Subcutaneous abdominal adipose tissue (tissue), 5 donors: ENCODE data around the gene EFNA4.

Source experiments
- H3K27ac ChIP-seq: one replicate; pipeline ENCODE4 v1.7.0; 2013; ENCODE audit warnings: low read depth, mild to moderate bottlenecking, inconsistent platforms, low read length, moderate library complexity
- H3K27me3 ChIP-seq, 5 donors: one replicate each; pipeline ENCODE4 v1.7.0; 2013; ENCODE audit warnings: low read length in 5 of 5, inconsistent platforms in 1 of 5; ENCODE audit not compliant: control insufficient read depth in 5 of 5, insufficient read depth in 4 of 5
- H3K36me3 ChIP-seq, 5 donors: one replicate each; pipeline ENCODE4 v1.7.0; 2013; ENCODE audit warnings: low read length in 5 of 5; ENCODE audit not compliant: control insufficient read depth in 5 of 5, insufficient read depth in 5 of 5
- H3K4me1 ChIP-seq, 5 donors: one replicate each; pipeline ENCODE4 v1.7.0; 2013; ENCODE audit warnings: low read length in 5 of 5, mild to moderate bottlenecking in 3 of 5, moderate library complexity in 1 of 5; ENCODE audit not compliant: control insufficient read depth in 5 of 5, insufficient read depth in 5 of 5
- H3K4me3 ChIP-seq, 5 donors: one replicate each; pipeline ENCODE4 v1.7.0; 2013; ENCODE audit warnings: low read length in 5 of 5, low read depth in 1 of 5
- H3K9ac ChIP-seq, 5 donors: one replicate each; pipeline ENCODE4 v1.7.0; 2013; ENCODE audit warnings: low read length in 5 of 5, mild to moderate bottlenecking in 4 of 5, moderate library complexity in 3 of 5
- H3K9me3 ChIP-seq, 5 donors: one replicate each; pipeline ENCODE4 v1.7.0; 2013; ENCODE audit warnings: low read length in 5 of 5; ENCODE audit not compliant: control insufficient read depth in 5 of 5
- donor health status: healthy.
- donor health status: healthy.
- donor health status: healthy.
- donor health status: healthy.
- donor health status: healthy.

EFNA4 gene

GRCh38 chr1:155043301-155043702, 20.2 kb upstream of the EFNA4 start:
- Histone ChIP-seq H3K27ac (no peak overlapping the region), H3K4me1 (peaks cover 5 to 19% (median 17%) of the 10 kb centered on the region in 5 donors), H3K9me3 (no peaks in the 10 kb centered on the region), H3K36me3 (no peaks in the 10 kb centered on the region), H3K4me3 (no peak overlapping the region), H3K27me3 (no peaks in the 10 kb centered on the region), H3K9ac (no peak overlapping the region)

DNA sequence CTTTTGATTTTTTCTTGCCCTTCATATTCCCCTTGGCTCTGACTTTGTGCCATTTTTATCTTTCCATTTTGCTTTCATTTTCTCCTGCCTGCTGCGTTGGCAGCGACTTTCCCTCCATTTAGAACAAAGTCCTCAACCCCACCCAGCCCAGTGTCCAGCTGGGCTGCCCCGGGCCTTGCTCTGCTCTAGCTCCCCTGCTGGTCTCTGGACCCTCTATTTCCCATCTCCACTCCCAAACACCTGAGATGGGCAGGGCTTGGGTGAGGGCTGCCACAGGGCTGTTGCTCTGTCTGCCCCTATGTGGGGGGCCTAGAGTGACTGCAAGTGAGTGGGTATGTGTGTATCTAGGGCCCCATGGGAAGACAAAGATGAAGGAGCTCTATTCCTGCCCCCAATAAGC, 19.7 kb upstream of the EFNA4 start:
- H3K27ac ChIP-seq = no peak overlapping the region
- H3K9me3 ChIP-seq = no peaks in the 10 kb centered on the region
- H3K9ac ChIP-seq = no peak overlapping the region
- H3K4me1 ChIP-seq = peaks cover 5 to 19% (median 14%) of the 10 kb centered on the region in 5 donors
- H3K36me3 ChIP-seq = no peaks in the 10 kb centered on the region
- no peak overlapping the region for H3K4me3 ChIP-seq
- H3K27me3 ChIP-seq = no peaks in the 10 kb centered on the region

DNA sequence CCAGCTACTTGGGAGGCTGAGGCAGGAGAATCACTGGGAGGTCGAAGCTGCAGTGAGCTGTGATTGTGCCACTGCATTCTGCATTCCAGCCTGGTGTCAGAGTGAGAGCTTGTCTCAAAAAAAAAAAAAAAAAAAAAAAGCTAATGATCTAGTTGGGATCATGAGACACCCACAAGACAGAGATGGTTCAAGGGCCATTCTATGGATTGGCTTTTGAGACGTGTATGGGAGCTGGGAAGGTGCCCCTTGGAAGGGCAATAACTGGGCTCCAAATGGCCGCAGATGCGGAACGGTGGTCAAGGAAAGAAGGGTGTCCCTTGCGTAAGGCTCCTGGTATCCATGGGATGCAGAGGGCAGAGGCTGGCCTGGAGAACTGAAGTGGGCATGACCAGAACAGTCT, 19.2 kb upstream of the EFNA4 start:
- no peak overlapping the region for H3K27ac ChIP-seq
- no peaks in the 10 kb centered on the region for H3K27me3 ChIP-seq
- no peaks in the 10 kb centered on the region for H3K9me3 ChIP-seq
- H3K4me1 ChIP-seq = peaks cover 5 to 19% (median 10%) of the 10 kb centered on the region in 5 donors
- peak overlapping the region in 1 of 5 donors; percentile 11 for H3K9ac ChIP-seq
- H3K36me3 ChIP-seq = no peaks in the 10 kb centered on the region
- no peak overlapping the region for H3K4me3 ChIP-seq

GRCh38 chr1:155044812-155045657, 18.5 kb upstream of the EFNA4 start:
- peak overlapping the region in 1 of 5 donors; percentile 11 for H3K9ac ChIP-seq
- H3K4me3 ChIP-seq = no peak overlapping the region
- peaks cover 10 to 26% (median 16%) of the 10 kb centered on the region in 5 donors for H3K4me1 ChIP-seq
- no peak overlapping the region for H3K27ac ChIP-seq
- H3K27me3 ChIP-seq = no peaks in the 10 kb centered on the region
- no peaks in the 10 kb centered on the region for H3K36me3 ChIP-seq
- no peaks in the 10 kb centered on the region for H3K9me3 ChIP-seq

- Histone ChIP-seq H3K4me1 (peaks cover 19 to 57% (median 49%) of the 10 kb centered on the region in 5 donors), H3K27me3 (no peaks in the 10 kb centered on the region), H3K4me3 (no peak overlapping the region), H3K9me3 (no peaks in the 10 kb centered on the region), H3K9ac (peak overlapping the region in 1 of 5 donors; percentile 21), H3K36me3 (peaks cover 0 to 4% (median under 1%) of the 10 kb centered on the region in 5 donors), H3K27ac (no peak overlapping the region)
These were observed 14.8 kb upstream of the EFNA4 start for GRCh38 chr1:155048449-155049334.

GRCh38 chr1:155049651-155050559, 13.6 kb upstream of the EFNA4 start:
- H3K9ac ChIP-seq = peak overlapping the region; percentile 25 to 80 (median 73)
- peaks cover 0 to 16% (median 10%) of the 10 kb centered on the region in 5 donors for H3K36me3 ChIP-seq
- H3K4me3 ChIP-seq = peak overlapping the region; percentile 16 to 85 (median 77)
- H3K27ac ChIP-seq = peak overlapping the region; percentile 86
- H3K4me1 ChIP-seq = peaks cover 16 to 51% (median 50%) of the 10 kb centered on the region in 5 donors
- no peaks in the 10 kb centered on the region for H3K9me3 ChIP-seq
- H3K27me3 ChIP-seq = no peaks in the 10 kb centered on the region

- H3K27me3 ChIP-seq = no peaks in the 10 kb centered on the region
- H3K9ac ChIP-seq = peak within 1 kb of the TSS; percentile 66 to 92 (median 82)
- no peaks in the 10 kb centered on the region for H3K9me3 ChIP-seq
- H3K4me3 ChIP-seq = peak within 1 kb of the TSS; percentile 66 to 87 (median 83)
- H3K36me3 ChIP-seq = peaks cover 0 to 22% (median 15%) of the 10 kb centered on the region in 5 donors
- H3K4me1 ChIP-seq = peaks cover 13 to 46% (median 46%) of the 10 kb centered on the region in 5 donors
- H3K27ac ChIP-seq = peak within 1 kb of the TSS; percentile 86
These were observed 12.8 kb upstream of the EFNA4 start, which contains the start of gene ADAM15 for GRCh38 chr1:155050560-155051341. Gene ADAM15 (plus strand): TSS chr1:155051316. CDS start chr1:155051387, 71 bp downstream.

DNA sequence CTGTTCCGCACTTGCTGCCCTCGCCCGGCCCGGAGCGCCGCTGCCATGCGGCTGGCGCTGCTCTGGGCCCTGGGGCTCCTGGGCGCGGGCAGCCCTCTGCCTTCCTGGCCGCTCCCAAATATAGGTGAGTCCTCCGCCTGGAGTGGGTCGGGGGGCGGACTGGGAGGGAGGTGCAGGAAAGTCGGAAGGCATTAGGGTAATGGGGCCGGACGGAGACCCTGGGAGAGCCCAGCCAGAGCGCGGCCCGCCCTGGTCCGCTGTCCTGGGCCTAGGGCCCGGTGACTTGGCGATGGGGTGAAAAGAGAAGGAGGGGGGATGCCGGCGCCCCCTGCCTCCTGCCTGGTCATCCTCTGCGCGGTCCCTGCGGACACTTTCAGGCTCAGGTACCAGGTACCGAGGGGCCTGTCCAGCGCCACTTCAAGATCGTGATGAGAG, 12.2 kb upstream of the EFNA4 start:
- Histone ChIP-seq H3K9me3 (no peaks in the 10 kb centered on the region), H3K4me1 (peaks cover 13 to 46% (median 46%) of the 10 kb centered on the region in 5 donors), H3K36me3 (peaks cover 0 to 28% (median 21%) of the 10 kb centered on the region in 5 donors), H3K27me3 (no peaks in the 10 kb centered on the region), H3K27ac (peak overlapping the region; percentile 86), H3K9ac (peak overlapping the region; percentile 38 to 92 (median 82)), H3K4me3 (peak overlapping the region; percentile 66 to 87 (median 83))
